ENCODE measurements around the gene TIAM2.
A peak's percentile ranks its signal among the peaks of the same experiment; 100 is the strongest.

The TIAM2 gene

GRCh38 chr6:155121294-155121693 is 126.2 kb downstream of the TIAM2 start:
- Histone ChIP-seq H2BK120ac (ENCODE audit: insufficient read depth, low read length, poor library complexity) (no peak overlapping the region), H4K91ac (ENCODE audit: low read depth, low read length) (no peak overlapping the region), H2BK5ac (ENCODE audit: low read depth, low read length, poor library complexity) (no peak overlapping the region), H3K27me3 (ENCODE audit: insufficient read depth, low read length) (no peaks in the 10 kb centered on the region), H3K36me3 (ENCODE audit: control insufficient read depth in 1 of 2, insufficient read depth in 2 of 2, low read length in 2 of 2) (no peaks in the 10 kb centered on the region), H2AK5ac (ENCODE audit: low read length) (no peak overlapping the region), H3K4ac (ENCODE audit: low read depth, low read length) (no peak overlapping the region), H3K9me3 (ENCODE audit: insufficient read depth, low read depth, low read length) (no peaks in the 10 kb centered on the region), H2BK12ac (ENCODE audit: low read length) (no peak overlapping the region), H3K4me2 (ENCODE audit: low read length) (peak overlapping the region; percentile 23), H3K18ac (ENCODE audit: low read length) (no peak overlapping the region), H3K9ac (ENCODE audit: low read length) (no peak overlapping the region), H3K27ac (ENCODE audit: low read depth, low read length) (peak overlapping the region; percentile 28), H4K8ac (ENCODE audit: low read depth, low read length) (no peak overlapping the region), H3K4me3 (ENCODE audit: low read depth, low read length) (no peak overlapping the region), H3K79me2 (ENCODE audit: control insufficient read depth, insufficient read depth, low read length, poor library complexity) (no peaks in the 10 kb centered on the region), H3K23ac (ENCODE audit: low read length) (no peak overlapping the region), H3K4me1 (ENCODE audit: control insufficient read depth in 1 of 2, insufficient read depth in 2 of 2, low read length in 2 of 2) (peaks cover 13 to 15% of the 10 kb centered on the region in 2 experiments), H2AFZ (ENCODE audit: insufficient read depth, low read length, poor library complexity) (no peak overlapping the region), H3K79me1 (ENCODE audit: low read length) (peaks cover 6% of the 10 kb centered on the region), H4K12ac (ENCODE audit: low read depth, low read length) (no peak overlapping the region), H3K14ac (ENCODE audit: low read length) (no peak overlapping the region)
- DNase-seq, result no peak
- WGBS (ENCODE audit: extremely low coverage, insufficient coverage, insufficient read length), result no CpG with 5 or more reads among the region's 4 CpGs

GRCh38 chr6:155121699-155122098 is 126.6 kb downstream of the TIAM2 start:
- Histone ChIP-seq H3K4me1 (ENCODE audit: control insufficient read depth in 1 of 2, insufficient read depth in 2 of 2, low read length in 2 of 2) (peaks cover 14 to 15% of the 10 kb centered on the region in 2 experiments), H3K9me3 (ENCODE audit: insufficient read depth, low read depth, low read length) (no peaks in the 10 kb centered on the region), H3K4me3 (ENCODE audit: low read depth, low read length) (no peak overlapping the region), H2BK12ac (ENCODE audit: low read length) (no peak overlapping the region), H3K27ac (ENCODE audit: low read depth, low read length) (peak overlapping the region; percentile 28), H2AFZ (ENCODE audit: insufficient read depth, low read length, poor library complexity) (no peak overlapping the region), H4K12ac (ENCODE audit: low read depth, low read length) (no peak overlapping the region), H3K4ac (ENCODE audit: low read depth, low read length) (no peak overlapping the region), H4K8ac (ENCODE audit: low read depth, low read length) (no peak overlapping the region), H3K79me1 (ENCODE audit: low read length) (peaks cover 6% of the 10 kb centered on the region), H2BK5ac (ENCODE audit: low read depth, low read length, poor library complexity) (no peak overlapping the region), H3K36me3 (ENCODE audit: control insufficient read depth in 1 of 2, insufficient read depth in 2 of 2, low read length in 2 of 2) (no peaks in the 10 kb centered on the region), H2BK120ac (ENCODE audit: insufficient read depth, low read length, poor library complexity) (no peak overlapping the region), H3K18ac (ENCODE audit: low read length) (no peak overlapping the region), H3K23ac (ENCODE audit: low read length) (no peak overlapping the region), H3K9ac (ENCODE audit: low read length) (no peak overlapping the region), H3K27me3 (ENCODE audit: insufficient read depth, low read length) (no peaks in the 10 kb centered on the region), H3K14ac (ENCODE audit: low read length) (no peak overlapping the region), H3K79me2 (ENCODE audit: control insufficient read depth, insufficient read depth, low read length, poor library complexity) (no peaks in the 10 kb centered on the region), H2AK5ac (ENCODE audit: low read length) (no peak overlapping the region), H4K91ac (ENCODE audit: low read depth, low read length) (no peak overlapping the region), H3K4me2 (ENCODE audit: low read length) (peak overlapping the region; percentile 23)
- DNase-seq, result peak; percentile 14 to 45
- no CpG with 5 or more reads among the region's 11 CpGs for WGBS (ENCODE audit: extremely low coverage, insufficient coverage, insufficient read length)

GRCh38 chr6:155122199-155122950 is 127.3 kb downstream of the TIAM2 start:
- Histone ChIP-seq H3K9me3 (ENCODE audit: insufficient read depth, low read depth, low read length) (no peaks in the 10 kb centered on the region), H3K4me2 (ENCODE audit: low read length) (no peak overlapping the region), H3K27ac (ENCODE audit: low read depth, low read length) (peak overlapping the region; percentile 28), H4K91ac (ENCODE audit: low read depth, low read length) (no peak overlapping the region), H3K23ac (ENCODE audit: low read length) (no peak overlapping the region), H2AK5ac (ENCODE audit: low read length) (no peak overlapping the region), H3K79me2 (ENCODE audit: control insufficient read depth, insufficient read depth, low read length, poor library complexity) (no peaks in the 10 kb centered on the region), H3K4me3 (ENCODE audit: low read depth, low read length) (no peak overlapping the region), H2AFZ (ENCODE audit: insufficient read depth, low read length, poor library complexity) (no peak overlapping the region), H3K9ac (ENCODE audit: low read length) (no peak overlapping the region), H2BK120ac (ENCODE audit: insufficient read depth, low read length, poor library complexity) (no peak overlapping the region), H3K4ac (ENCODE audit: low read depth, low read length) (no peak overlapping the region), H2BK12ac (ENCODE audit: low read length) (no peak overlapping the region), H3K14ac (ENCODE audit: low read length) (no peak overlapping the region), H4K12ac (ENCODE audit: low read depth, low read length) (no peak overlapping the region), H3K27me3 (ENCODE audit: insufficient read depth, low read length) (no peaks in the 10 kb centered on the region), H2BK5ac (ENCODE audit: low read depth, low read length, poor library complexity) (no peak overlapping the region), H3K79me1 (ENCODE audit: low read length) (peaks cover 7% of the 10 kb centered on the region), H3K4me1 (ENCODE audit: control insufficient read depth in 1 of 2, insufficient read depth in 2 of 2, low read length in 2 of 2) (peaks cover 17 to 20% of the 10 kb centered on the region in 2 experiments), H3K36me3 (ENCODE audit: control insufficient read depth in 1 of 2, insufficient read depth in 2 of 2, low read length in 2 of 2) (no peaks in the 10 kb centered on the region), H4K8ac (ENCODE audit: low read depth, low read length) (no peak overlapping the region), H3K18ac (ENCODE audit: low read length) (no peak overlapping the region)
- DNase-seq, result peak; percentile 87 to 91
- WGBS (ENCODE audit: extremely low coverage, insufficient coverage, insufficient read length), result no CpG with 5 or more reads among the region's 6 CpGs

- Histone ChIP-seq H2AK5ac (ENCODE audit: low read length) (no peak overlapping the region), H4K8ac (ENCODE audit: low read depth, low read length) (no peak overlapping the region), H3K4ac (ENCODE audit: low read depth, low read length) (no peak overlapping the region), H2AFZ (ENCODE audit: insufficient read depth, low read length, poor library complexity) (no peak overlapping the region), H4K12ac (ENCODE audit: low read depth, low read length) (no peak overlapping the region), H3K79me1 (ENCODE audit: low read length) (peaks cover 2% of the 10 kb centered on the region), H3K4me2 (ENCODE audit: low read length) (no peak overlapping the region), H3K18ac (ENCODE audit: low read length) (no peak overlapping the region), H3K4me3 (ENCODE audit: low read depth, low read length) (no peak overlapping the region), H2BK5ac (ENCODE audit: low read depth, low read length, poor library complexity) (no peak overlapping the region), H3K27me3 (ENCODE audit: insufficient read depth, low read length) (no peaks in the 10 kb centered on the region), H2BK120ac (ENCODE audit: insufficient read depth, low read length, poor library complexity) (no peak overlapping the region), H3K79me2 (ENCODE audit: control insufficient read depth, insufficient read depth, low read length, poor library complexity) (no peaks in the 10 kb centered on the region), H4K91ac (ENCODE audit: low read depth, low read length) (no peak overlapping the region), H3K27ac (ENCODE audit: low read depth, low read length) (no peak overlapping the region), H3K23ac (ENCODE audit: low read length) (no peak overlapping the region), H3K14ac (ENCODE audit: low read length) (peak overlapping the region; percentile 6), H3K9ac (ENCODE audit: low read length) (no peak overlapping the region), H3K4me1 (ENCODE audit: control insufficient read depth in 1 of 2, insufficient read depth in 2 of 2, low read length in 2 of 2) (peaks cover 12 to 18% of the 10 kb centered on the region in 2 experiments), H2BK12ac (ENCODE audit: low read length) (peak overlapping the region; percentile 72), H3K36me3 (ENCODE audit: control insufficient read depth in 1 of 2, insufficient read depth in 2 of 2, low read length in 2 of 2) (no peaks in the 10 kb centered on the region), H3K9me3 (ENCODE audit: insufficient read depth, low read depth, low read length) (no peaks in the 10 kb centered on the region)
- DNase-seq, result no peak
- no CpG with 5 or more reads among the region's 11 CpGs for WGBS (ENCODE audit: extremely low coverage, insufficient coverage, insufficient read length)
These were observed 128.4 kb downstream of the TIAM2 start for GRCh38 chr6:155123520-155123919.

Data from trophoblast cell (in vitro differentiated cells and primary cell).